CD4-positive, alpha-beta T cell treated with Interleukin-4 for 1 hour (primary cell): ENCODE data around the gene GLIPR1.
"Not testable (repeated sequence)": the region's sequence is repeated elsewhere in the genome, so short reads cannot be mapped to it uniquely, and the experiment has no call there.

ENCODE experiments used
- DNase-seq, 2 donors: peaks; one replicate each; pipeline ENCODE4 v3.0.0-alpha.2; 2020 to 2022

Gene GLIPR1

DNA sequence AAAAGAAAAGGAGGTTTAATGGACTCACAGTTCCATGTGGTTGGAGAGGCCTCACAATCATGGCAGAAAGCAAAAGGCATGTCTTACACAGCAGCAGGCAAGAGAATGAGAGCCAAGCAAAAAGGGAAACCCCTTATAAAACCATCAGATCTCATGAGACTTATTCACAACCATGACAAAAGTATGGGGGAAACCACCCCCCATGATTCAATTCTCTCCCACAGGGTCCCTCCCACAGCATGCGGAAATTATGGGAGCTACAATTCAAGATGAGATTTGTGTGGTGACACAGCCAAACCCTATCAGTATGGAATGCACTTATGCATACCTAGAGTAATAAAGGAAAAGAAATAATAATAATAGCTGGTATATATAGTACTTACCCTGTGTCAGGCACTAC, 4.5 kb upstream of the GLIPR1 start:
- no peak for DNase-seq

DNA sequence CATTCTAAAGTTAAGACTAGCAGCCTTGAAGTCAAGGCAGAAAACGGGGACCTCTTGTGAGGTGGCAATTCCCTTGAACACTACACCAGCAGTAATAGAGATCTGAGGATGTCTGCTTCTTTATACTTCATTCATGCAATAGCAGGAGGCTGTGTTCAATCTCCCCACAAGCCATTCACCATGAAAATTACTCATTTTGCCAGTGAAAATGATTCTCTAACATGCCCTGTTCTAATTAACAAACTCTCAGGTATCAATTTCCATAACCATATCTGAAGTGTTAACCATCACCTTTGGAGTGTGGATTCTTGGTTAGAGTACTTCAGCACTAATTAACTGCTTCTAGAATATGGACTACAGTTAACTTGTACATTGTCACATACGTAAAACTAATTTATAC, 3.4 kb upstream of the GLIPR1 start:
- no peak for DNase-seq

DNA sequence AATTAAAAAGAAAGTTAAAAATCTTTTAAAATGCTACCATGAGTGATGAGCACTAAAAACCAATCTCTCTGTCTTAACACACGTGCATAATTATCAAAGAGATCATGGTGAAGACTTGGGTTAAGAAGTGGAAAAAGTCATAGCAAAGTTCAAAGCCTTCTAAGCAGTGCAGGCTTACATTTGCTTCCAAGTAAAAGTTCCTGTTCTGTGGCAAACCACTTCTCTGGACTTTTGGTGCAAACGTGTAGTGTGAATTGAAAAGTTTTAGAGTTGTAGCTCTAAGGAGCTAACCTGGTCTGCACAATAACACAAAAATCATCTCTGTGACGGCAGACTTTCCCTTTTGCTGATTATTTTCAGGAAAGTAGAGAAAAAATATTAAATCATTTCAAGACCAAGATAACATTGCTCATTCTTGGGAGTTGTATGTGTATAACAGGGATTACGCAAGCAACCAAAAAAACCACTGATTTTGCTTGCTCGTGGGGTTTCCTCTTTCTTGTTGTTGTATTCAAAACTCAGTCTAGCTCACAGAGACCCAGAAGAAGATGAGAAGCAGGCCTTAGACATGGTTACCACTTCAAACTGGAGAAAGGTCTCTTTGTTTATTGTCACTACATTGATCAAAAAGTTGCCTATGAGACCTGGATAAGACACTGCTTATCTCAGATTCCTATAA, 2.3 kb upstream of the GLIPR1 start:
- peak; percentile 65 to 79 for DNase-seq

- DNase-seq: peak in 1 of 2 donors; percentile 64
Measured at GRCh38 chr12:75479963-75480461, 543 bp upstream of the GLIPR1 start.

DNA sequence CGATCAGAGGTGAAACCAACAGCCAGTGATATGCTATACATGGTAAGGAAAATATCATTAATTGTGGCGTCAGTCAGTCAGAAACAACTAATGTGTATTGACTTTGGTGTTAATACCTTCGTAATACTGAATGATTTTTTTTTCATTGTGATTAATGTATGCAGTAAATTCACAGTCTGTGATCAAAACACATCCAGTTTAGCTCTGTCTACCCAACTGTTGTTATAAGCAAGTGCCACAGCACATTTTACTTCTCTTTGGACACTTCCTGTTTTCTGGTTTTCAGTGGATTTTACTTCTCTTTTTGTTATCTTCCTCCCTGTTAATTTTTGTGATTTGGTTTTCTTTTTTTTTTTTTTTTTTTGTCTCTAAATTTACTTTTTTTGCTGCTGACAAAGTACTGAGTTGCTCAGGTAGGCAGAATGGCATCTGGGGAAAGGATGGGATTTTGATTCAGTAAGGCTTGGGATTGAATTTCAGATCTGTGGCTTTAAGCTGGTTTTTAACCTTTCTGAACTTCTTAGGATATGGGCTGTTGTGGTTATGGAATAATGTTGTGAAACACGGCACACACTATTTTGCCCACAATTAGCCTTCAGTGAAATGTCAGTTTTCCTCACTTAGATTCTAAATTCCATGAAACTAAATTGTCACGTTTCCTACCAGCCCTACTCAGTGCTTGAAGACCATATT, 604 bp downstream of the GLIPR1 start:
- DNase-seq: no peak

DNA sequence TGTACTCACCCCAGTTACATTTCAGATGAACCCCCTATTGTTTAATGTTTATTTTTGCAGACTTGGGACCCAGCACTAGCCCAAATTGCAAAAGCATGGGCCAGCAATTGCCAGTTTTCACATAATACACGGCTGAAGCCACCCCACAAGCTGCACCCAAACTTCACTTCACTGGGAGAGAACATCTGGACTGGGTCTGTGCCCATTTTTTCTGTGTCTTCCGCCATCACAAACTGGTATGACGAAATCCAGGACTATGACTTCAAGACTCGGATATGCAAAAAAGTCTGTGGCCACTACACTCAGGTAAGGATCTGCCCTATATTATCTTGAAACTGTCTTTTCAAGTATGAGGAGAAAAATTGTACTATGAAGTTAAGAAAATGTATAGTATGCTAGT, 1.2 kb downstream of the GLIPR1 start:
- peak; percentile 29 to 53 for DNase-seq

GRCh38 chr12:75482646-75483045, 2.1 kb downstream of the GLIPR1 start:
- DNase-seq: peak; percentile 48 to 75

- no peak for DNase-seq
Measured at GRCh38 chr12:75483431-75483830, 2.9 kb downstream of the GLIPR1 start.

- DNase-seq: not testable (repeated sequence)
Measured at GRCh38 chr12:75484450-75484849, 3.9 kb downstream of the GLIPR1 start.

- no peak for DNase-seq
Measured at GRCh38 chr12:75487308-75487707, 6.8 kb downstream of the GLIPR1 start.

- DNase-seq: peak; percentile 34 to 44
Measured at GRCh38 chr12:75488553-75488952, 8.0 kb downstream of the GLIPR1 start.

DNA sequence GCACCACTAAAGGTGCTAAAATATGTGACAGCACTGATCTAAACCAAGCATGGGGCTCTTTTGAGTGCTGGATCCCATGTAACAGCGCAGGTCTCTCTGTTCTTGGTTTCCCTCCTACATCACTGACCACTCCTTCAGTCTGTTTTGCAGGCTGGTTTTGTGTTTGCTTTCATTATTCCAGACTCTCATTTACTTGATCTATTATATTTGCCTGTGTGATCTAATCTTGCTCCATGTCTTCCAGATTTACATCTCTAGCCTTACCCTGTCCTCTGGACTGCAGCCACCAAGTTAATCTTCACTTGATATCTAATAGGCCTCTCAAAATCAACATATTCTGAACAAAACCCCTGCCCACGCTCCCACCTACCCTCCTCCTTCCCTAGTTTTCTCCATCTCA, 8.6 kb downstream of the GLIPR1 start:
- no peak for DNase-seq

DNA sequence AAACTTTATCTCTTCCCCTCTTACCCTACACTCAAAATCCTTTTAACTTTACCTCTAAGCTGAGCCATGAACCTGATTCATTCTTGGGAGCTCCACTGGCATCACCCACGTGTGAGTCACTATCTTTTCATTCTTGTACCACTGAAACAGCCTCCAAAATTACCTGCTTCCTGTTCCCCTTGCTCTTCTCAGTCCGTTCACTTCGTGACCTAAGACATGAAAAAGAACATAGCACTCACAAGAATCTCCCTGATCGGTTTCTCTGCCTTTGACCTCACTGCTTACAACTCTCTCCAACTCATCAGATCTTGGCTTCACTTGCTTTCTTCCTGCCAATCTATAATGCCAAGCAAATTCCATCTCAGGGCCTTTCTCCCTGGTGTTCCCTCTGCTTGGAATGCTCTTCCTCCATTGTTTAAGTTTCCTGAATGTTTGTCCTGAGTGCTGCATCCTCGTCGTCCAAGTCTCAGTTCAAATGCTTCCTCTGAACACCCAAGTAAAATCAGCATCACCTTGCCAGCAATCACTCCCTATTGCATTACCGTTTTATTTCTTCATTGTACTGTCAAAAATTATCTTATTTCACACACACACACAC, 9.2 kb downstream of the GLIPR1 start:
- DNase-seq: no peak

GRCh38 chr12:75491169-75491568, 10.6 kb downstream of the GLIPR1 start:
- DNase-seq: no peak

- no peak for DNase-seq
Measured at GRCh38 chr12:75503459-75503858, 22.9 kb downstream of the GLIPR1 start.

DNA sequence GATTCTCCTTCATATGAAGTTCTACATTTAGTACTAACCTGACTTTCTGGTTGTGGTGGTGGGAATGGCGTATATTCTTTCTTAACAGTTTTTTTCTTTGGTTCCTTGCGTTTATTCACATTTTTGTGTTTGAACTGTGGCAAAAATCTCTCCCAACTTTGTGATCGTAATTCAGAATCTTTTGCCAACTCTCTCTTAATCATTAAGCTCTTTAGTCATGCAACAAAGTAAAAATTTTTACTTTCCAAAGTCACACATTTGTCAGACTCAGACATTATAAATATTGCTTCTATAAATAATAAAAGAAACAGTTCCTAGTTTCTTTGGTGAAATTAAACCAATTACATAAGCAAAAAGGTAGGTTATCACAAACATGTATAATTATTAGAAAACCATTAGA, 23.3 kb downstream of the GLIPR1 start:
- no peak for DNase-seq

DNA sequence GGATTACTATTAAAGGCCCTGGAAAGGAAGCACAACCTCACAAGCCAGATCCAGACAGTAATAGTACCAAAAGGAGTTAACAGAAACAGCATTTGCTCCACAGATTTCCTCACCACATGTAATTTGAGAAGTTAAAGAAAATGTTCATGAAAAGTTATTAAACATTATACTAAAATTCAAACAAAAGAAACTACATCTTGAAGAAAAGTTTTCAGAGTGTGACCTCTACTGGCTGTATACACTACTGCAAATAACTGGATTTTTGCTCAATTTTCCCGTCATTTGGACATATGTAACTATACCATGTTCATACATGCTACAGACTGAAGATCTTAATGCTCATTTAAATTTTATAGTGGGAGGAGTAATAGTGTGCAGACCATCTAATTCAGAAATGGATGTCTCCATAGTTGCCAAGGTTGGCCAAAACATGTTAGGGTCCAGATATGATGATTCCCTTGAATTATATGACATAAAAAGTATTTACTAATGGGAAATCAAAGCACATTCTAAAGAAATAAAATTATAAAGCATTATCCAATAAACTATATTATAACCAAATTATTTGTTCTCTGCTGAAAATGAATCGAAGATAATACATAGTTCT, 25.3 kb downstream of the GLIPR1 start:
- DNase-seq: peak in 1 of 2 donors; percentile 57

DNA sequence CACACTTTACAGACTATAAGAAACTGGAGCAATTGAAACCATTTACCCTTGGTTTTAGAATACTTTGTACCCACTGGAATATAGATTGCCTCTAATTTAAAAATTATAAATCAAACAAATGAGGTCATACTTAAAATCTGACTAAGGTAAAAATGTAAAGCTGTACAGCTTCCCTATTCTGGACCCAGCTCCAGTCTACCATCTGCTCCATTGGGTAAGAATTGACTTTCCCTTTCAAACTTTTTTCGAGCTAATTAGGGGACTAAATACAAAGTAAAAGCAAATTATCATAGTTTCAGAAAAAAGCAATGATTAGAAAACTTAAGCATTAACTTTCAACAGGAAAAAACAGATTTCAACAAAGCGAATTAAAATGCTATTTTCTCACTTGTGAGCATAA, 26.5 kb downstream of the GLIPR1 start:
- no peak for DNase-seq

DNA sequence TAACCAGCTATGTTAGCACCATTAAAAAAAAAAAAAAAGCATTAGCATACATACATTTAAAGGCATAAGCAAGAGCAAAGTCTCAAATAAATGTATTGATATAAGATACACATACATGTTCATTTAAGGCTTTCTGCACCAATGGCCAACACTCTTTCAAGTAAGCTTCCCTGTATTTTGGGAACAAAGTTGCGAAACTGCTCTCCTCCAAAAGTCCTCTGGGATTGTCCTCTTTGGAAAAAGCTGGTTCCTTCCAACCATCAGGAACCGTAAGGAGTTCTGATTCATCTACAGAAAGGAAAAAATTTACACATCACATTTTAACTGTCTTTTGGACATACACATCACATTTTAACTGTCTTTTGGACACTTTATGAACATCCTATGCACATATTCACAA, 27.6 kb downstream of the GLIPR1 start:
- DNase-seq: no peak

DNA sequence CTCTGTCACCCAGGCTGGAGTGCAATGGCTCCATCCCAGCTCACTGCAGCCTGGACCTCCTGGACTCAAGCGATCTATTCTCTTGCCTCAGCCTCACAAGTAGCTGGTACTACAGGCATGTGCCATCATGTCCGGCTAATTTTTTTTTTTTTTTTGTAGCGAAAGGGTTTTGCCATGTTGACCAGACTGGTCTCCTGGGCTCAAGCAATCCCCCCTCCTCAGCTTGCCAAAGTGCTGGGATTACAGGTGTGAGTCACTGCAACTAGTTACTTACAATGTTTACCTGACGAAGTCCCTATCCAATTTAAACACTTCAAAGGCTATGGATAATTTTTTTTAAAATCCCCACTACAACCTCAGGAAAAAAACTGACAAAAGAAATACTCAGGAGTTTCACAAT, 29.1 kb downstream of the GLIPR1 start:
- DNase-seq: no peak

GRCh38 chr12:75511116-75512048, 30.8 kb downstream of the GLIPR1 start, which contains the start of gene KRR1:
Gene KRR1, minus strand, starts transcription at chr12:75511609. Its CDS starts 12 bp downstream, at chr12:75511597.
- DNase-seq: peak; percentile 95

- not testable (repeated sequence) for DNase-seq
Measured at GRCh38 chr12:75521224-75521623, 40.7 kb downstream of the GLIPR1 start.
